H1 (cell line): ENCODE measurements around the gene NOP16. TPM values are rescaled to one million over a fixed set of nuclear protein-coding genes. Genes with fewer than 3 reads are reported as not detected.

Experiments
- BCL11A ChIP-seq, 2 experiments: IDR thresholded peaks; one replicate each; pipeline ENCODE4 v1.6.1; 2011; ENCODE audit warnings: low read depth in 2 of 2, low read length in 2 of 2, mild to moderate bottlenecking in 2 of 2
- CHD1 ChIP-seq: IDR thresholded peaks from 2 replicates; pipeline ENCODE4 v1.6.1; 2012; ENCODE audit warnings: low read depth, low read length, improper control_type of control experiment
- POLR2A ChIP-seq, 2 experiments: IDR thresholded peaks; 1 replicate in 1 of 2; 2 replicates in 1 of 2; pipeline ENCODE4 v1.6.1; 2011; ENCODE audit warnings: low read depth in 2 of 2, low read length in 2 of 2, mild to moderate bottlenecking in 2 of 2; ENCODE audit errors: control extremely low read depth in 1 of 2
- RAD21 ChIP-seq, 2 experiments: IDR thresholded peaks in 1 of 2; conservative IDR thresholded peaks in 1 of 2; 2 replicates each; pipeline ENCODE4 v1.6.1; 2011; ENCODE audit warnings: low read depth in 2 of 2, low read length in 2 of 2, improper control_type of control experiment in 1 of 2, inconsistent platforms in 1 of 2, mild to moderate bottlenecking in 1 of 2, moderate library complexity in 1 of 2
- SRF ChIP-seq: IDR thresholded peaks from 2 replicates; pipeline ENCODE4 v1.6.1; 2011; ENCODE audit warnings: mild to moderate bottlenecking, low read depth, low read length, moderate library complexity
- polyA plus RNA-seq, 7 experiments: library from polyadenylated mRNA; depleted of rRNA in 3 of 7; stranded (reverse) in 5 of 7; unstranded in 2 of 7; fragments of >200 nt in 5 of 7; fragments of 200-250 nt in 2 of 7; gene quantifications; 1 replicate in 5 of 7; 2 replicates in 1 of 7; 4 replicates in 1 of 7; pipeline versions ENCODE4 v1.2.1 to v1.2.3, GENCODE V29; 2011 to 2013; ENCODE audit warnings: missing spikeins in 2 of 7, mixed read lengths in 2 of 7
- total RNA-seq: library from RNA; stranded (reverse); fragmentation: NEBNext Ultra II Directional; extraction: Animal tissue kit (Norgen Biotek cat#: 25700); gene quantifications from 2 replicates; pipeline ENCODE4 v1.2.1, GENCODE V29; 2021
- TF ChIP-seq, protein P1 (sequence below): IDR thresholded peaks from 2 replicates; pipeline ENCODE4 v1.6.1; 2012; ENCODE audit warnings: inconsistent platforms
- TF ChIP-seq, protein P2 (sequence below): fragments of 300-600 bp; sonication (generic); IDR thresholded peaks from 2 replicates; pipeline ENCODE4 v1.7.1; 2012; ENCODE audit warnings: low read length, moderate library complexity, mild to moderate bottlenecking, inconsistent platforms; ENCODE audit not compliant: insufficient replicate concordance

NOP16 gene
- total and polyA plus RNA-seq, 2 of the 8 experiments (the other 6 are each of a cell fraction or from before 2014, with no cell fraction given) = 46.9 to 65.2 TPM

DNA sequence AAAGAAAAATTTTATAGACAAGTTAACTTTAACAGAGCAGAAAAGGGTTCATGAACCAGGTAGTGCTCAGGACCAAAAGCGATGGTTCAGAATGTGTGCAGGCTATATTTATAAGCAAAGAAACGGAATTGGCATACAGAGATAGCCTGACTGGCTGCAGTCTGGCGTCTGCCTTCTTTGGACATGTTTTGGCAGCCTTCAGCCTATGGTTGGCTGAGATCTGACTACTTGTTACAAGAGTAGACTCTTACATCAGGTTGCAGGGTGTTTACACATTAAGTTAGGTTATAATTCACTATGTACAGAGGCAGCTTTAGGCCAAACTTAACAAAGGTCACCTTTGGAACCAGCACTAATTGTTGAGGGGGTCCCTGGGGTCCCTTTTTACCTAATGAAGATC is 7.0 kb downstream of the NOP16 start (continued):
- TF ChIP-seq, protein P1, sequence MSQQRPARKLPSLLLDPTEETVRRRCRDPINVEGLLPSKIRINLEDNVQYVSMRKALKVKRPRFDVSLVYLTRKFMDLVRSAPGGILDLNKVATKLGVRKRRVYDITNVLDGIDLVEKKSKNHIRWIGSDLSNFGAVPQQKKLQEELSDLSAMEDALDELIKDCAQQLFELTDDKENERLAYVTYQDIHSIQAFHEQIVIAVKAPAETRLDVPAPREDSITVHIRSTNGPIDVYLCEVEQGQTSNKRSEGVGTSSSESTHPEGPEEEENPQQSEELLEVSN = no peak
- TF ChIP-seq RAD21 (IDR thresholded peaks at IDR 0.05 in 1 of 2, conservative IDR thresholded peaks at IDR 0.05 in 1 of 2; ENCODE audit: low read depth in 2 of 2, low read length in 2 of 2) (no peak), SRF (no peak), POLR2A (IDR thresholded peaks at IDR 0.05; ENCODE audit: control extremely low read depth in 1 of 2, low read depth in 2 of 2, low read length in 2 of 2) (no peak), CHD1 (no peak), BCL11A (IDR thresholded peaks at IDR 0.05; ENCODE audit: low read depth in 2 of 2, low read length in 2 of 2) (no peak)
- TF ChIP-seq, protein P2, sequence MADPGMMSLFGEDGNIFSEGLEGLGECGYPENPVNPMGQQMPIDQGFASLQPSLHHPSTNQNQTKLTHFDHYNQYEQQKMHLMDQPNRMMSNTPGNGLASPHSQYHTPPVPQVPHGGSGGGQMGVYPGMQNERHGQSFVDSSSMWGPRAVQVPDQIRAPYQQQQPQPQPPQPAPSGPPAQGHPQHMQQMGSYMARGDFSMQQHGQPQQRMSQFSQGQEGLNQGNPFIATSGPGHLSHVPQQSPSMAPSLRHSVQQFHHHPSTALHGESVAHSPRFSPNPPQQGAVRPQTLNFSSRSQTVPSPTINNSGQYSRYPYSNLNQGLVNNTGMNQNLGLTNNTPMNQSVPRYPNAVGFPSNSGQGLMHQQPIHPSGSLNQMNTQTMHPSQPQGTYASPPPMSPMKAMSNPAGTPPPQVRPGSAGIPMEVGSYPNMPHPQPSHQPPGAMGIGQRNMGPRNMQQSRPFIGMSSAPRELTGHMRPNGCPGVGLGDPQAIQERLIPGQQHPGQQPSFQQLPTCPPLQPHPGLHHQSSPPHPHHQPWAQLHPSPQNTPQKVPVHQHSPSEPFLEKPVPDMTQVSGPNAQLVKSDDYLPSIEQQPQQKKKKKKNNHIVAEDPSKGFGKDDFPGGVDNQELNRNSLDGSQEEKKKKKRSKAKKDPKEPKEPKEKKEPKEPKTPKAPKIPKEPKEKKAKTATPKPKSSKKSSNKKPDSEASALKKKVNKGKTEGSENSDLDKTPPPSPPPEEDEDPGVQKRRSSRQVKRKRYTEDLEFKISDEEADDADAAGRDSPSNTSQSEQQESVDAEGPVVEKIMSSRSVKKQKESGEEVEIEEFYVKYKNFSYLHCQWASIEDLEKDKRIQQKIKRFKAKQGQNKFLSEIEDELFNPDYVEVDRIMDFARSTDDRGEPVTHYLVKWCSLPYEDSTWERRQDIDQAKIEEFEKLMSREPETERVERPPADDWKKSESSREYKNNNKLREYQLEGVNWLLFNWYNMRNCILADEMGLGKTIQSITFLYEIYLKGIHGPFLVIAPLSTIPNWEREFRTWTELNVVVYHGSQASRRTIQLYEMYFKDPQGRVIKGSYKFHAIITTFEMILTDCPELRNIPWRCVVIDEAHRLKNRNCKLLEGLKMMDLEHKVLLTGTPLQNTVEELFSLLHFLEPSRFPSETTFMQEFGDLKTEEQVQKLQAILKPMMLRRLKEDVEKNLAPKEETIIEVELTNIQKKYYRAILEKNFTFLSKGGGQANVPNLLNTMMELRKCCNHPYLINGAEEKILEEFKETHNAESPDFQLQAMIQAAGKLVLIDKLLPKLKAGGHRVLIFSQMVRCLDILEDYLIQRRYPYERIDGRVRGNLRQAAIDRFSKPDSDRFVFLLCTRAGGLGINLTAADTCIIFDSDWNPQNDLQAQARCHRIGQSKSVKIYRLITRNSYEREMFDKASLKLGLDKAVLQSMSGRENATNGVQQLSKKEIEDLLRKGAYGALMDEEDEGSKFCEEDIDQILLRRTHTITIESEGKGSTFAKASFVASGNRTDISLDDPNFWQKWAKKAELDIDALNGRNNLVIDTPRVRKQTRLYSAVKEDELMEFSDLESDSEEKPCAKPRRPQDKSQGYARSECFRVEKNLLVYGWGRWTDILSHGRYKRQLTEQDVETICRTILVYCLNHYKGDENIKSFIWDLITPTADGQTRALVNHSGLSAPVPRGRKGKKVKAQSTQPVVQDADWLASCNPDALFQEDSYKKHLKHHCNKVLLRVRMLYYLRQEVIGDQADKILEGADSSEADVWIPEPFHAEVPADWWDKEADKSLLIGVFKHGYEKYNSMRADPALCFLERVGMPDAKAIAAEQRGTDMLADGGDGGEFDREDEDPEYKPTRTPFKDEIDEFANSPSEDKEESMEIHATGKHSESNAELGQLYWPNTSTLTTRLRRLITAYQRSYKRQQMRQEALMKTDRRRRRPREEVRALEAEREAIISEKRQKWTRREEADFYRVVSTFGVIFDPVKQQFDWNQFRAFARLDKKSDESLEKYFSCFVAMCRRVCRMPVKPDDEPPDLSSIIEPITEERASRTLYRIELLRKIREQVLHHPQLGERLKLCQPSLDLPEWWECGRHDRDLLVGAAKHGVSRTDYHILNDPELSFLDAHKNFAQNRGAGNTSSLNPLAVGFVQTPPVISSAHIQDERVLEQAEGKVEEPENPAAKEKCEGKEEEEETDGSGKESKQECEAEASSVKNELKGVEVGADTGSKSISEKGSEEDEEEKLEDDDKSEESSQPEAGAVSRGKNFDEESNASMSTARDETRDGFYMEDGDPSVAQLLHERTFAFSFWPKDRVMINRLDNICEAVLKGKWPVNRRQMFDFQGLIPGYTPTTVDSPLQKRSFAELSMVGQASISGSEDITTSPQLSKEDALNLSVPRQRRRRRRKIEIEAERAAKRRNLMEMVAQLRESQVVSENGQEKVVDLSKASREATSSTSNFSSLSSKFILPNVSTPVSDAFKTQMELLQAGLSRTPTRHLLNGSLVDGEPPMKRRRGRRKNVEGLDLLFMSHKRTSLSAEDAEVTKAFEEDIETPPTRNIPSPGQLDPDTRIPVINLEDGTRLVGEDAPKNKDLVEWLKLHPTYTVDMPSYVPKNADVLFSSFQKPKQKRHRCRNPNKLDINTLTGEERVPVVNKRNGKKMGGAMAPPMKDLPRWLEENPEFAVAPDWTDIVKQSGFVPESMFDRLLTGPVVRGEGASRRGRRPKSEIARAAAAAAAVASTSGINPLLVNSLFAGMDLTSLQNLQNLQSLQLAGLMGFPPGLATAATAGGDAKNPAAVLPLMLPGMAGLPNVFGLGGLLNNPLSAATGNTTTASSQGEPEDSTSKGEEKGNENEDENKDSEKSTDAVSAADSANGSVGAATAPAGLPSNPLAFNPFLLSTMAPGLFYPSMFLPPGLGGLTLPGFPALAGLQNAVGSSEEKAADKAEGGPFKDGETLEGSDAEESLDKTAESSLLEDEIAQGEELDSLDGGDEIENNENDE = no peak
